ENCODE data around the gene ARL6IP6. TPM values are rescaled to one million over a fixed set of nuclear protein-coding genes. Genes with fewer than 3 reads are reported as not detected.

ARL6IP6 gene
- 42.8 and 43.6 TPM in 2 replicates for total RNA-seq

DNA sequence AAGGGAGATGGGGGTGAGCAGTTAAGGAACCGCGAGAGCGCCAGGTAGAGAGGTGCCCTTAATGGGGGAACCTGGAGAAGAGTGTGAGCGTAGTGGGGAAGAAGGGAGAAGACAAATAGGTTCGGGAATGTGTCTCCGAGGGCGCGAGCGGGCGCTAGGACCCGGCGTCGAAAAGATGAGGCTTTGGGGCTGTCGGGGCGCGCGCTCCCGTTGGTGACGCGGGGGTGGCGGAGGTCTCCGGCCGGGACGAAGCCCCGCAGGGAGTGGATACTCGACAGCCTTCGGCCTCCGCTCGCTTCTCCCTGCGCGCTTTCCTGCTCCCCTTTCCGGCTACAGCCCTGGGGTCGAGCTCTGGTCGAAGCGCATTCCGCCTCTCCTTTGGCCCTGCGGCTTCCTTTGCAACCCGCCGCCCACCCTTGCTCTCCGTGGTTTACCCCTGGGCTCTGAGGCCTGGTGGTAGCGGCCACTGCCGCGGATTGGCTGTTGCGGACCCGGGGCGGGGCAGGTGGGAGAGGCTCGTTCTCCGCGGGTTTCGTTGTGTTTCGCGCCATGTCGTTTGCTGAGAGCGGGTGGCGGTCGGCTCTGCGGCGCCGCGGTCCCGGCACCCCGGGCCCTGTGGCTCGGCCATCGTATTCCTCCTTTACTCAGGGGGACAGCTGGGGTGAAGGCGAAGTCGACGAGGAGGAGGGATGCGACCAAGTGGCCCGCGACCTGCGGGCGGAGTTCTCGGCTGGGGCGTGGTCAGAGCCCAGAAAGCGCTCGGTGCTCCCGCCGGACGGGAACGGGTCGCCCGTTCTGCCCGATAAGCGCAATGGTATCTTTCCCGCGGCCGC lies at the start of gene ARL6IP6:
ARL6IP6 (plus strand) TSS at position 545 of the 833 bp plus-strand sequence; CDS start at position 550, 5 bp downstream.

GRCh38 chr2:152717228-152718075 lies 968 bp upstream of the ARL6IP6 start, which contains the start of gene PRPF40A:
TSS of gene PRPF40A (minus strand) at chr2:152717461. CDS start at chr2:152717439, 22 bp downstream.

Other genes with a start within 250 kb of the ARL6IP6 start
- gene PRPF40A, start 1.2 kb upstream of the ARL6IP6 start, total RNA-seq: 81.2 and 90.7 TPM in 2 replicates